Ramos (cell line): Measurements from ENCODE around the gene DLG1.
"Not testable (repeated sequence)": the region's sequence is repeated elsewhere in the genome, so short reads cannot be mapped to it uniquely, and the experiment has no call there.

Experiments
- in situ Hi-C: fragments of 300-500 bp; cut with MboI; formaldehyde crosslinking; loops from one replicate; pipeline ENCODE4 v1.14.3; 2022; ENCODE audit warnings: low sequenced_read_pairs; ENCODE audit not compliant: unreplicated experiment

DLG1 gene

GRCh38 chr3:197292648-197293047, 5.8 kb downstream of the DLG1 start:
- in situ Hi-C loops, result no loop called here

- in situ Hi-C loops, result no loop called here
These were observed 6.2 kb downstream of the DLG1 start for GRCh38 chr3:197292083-197292646.

- in situ Hi-C loops, result no loop called here
These were observed 8.7 kb downstream of the DLG1 start for GRCh38 chr3:197289726-197290125.

GRCh38 chr3:197286678-197287077, 11.7 kb downstream of the DLG1 start:
- in situ Hi-C loops, result no loop called here

GRCh38 chr3:197285557-197285956, 12.9 kb downstream of the DLG1 start:
- in situ Hi-C loops, result no loop called here

GRCh38 chr3:197283045-197283444, 15.4 kb downstream of the DLG1 start:
- in situ Hi-C loops, result no loop called here

GRCh38 chr3:197281849-197282248, 16.6 kb downstream of the DLG1 start:
- in situ Hi-C loops, result no loop called here

- in situ Hi-C loops, result no loop called here
These were observed 18.3 kb downstream of the DLG1 start for GRCh38 chr3:197280156-197280555.

GRCh38 chr3:197278933-197279332, 19.5 kb downstream of the DLG1 start:
- in situ Hi-C loops, result no loop called here

GRCh38 chr3:197276808-197277207, 21.6 kb downstream of the DLG1 start:
- in situ Hi-C loops, result not testable (repeated sequence)

- in situ Hi-C loops, result no loop called here
These were observed 27.7 kb downstream of the DLG1 start for GRCh38 chr3:197270558-197271317.

- in situ Hi-C loops, result no loop called here
These were observed 29.4 kb downstream of the DLG1 start for GRCh38 chr3:197269024-197269423.

GRCh38 chr3:197268294-197268693, 30.1 kb downstream of the DLG1 start:
- in situ Hi-C loops, result no loop called here

- in situ Hi-C loops, result no loop called here
These were observed 32.1 kb downstream of the DLG1 start for GRCh38 chr3:197266331-197266730.

GRCh38 chr3:197262709-197263108, 35.7 kb downstream of the DLG1 start:
- in situ Hi-C loops, result no loop called here

GRCh38 chr3:197261164-197261509, 37.3 kb downstream of the DLG1 start:
- in situ Hi-C loops, result no loop called here

- in situ Hi-C loops, result no loop called here
These were observed 37.8 kb downstream of the DLG1 start for GRCh38 chr3:197260491-197261163.

GRCh38 chr3:197259096-197259495, 39.3 kb downstream of the DLG1 start:
- in situ Hi-C loops, result loop anchor here (5.0 kb wide), 1 partner anchor 243 kb away; no protein-coding TSS in a partner anchor

- in situ Hi-C loops, result loop anchor here (5.0 kb wide), 1 partner anchor 244 kb away; no protein-coding TSS in a partner anchor
These were observed 40.1 kb downstream of the DLG1 start for GRCh38 chr3:197258168-197258755.

GRCh38 chr3:197257711-197258110, 40.7 kb downstream of the DLG1 start:
- in situ Hi-C loops, result loop anchor here (5.0 kb wide), 1 partner anchor 245 kb away; no protein-coding TSS in a partner anchor
